ENCODE measurements around the gene CDHR5. TPM values are rescaled to one million over a fixed set of nuclear protein-coding genes. Genes with fewer than 3 reads are reported as not detected.
A peak's percentile ranks its signal among the peaks of the same experiment; 100 is the strongest.

The CDHR5 gene
- total RNA-seq, 1 donor, result not detected

DNA sequence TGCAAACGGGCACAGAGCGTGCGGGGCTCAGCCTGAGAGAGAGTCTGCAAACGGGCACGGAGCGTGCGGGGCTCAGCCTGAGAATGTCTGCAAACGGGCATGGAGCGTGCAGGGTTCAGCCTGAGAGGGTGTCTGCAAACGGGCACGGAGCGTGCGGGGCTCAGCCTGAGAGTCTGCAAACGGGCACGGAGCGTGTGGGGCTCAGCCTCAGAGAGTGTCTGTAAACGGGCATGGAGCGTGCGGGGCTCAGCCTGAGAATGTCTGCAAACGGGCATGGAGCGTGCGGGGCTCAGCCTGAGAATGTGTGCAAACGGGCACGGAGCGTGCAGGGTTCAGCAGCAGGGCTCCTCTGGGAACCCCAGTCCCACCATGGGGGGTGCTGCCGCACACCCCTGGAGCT is 35.0 kb downstream of the CDHR5 start:
- H4K20me1 ChIP-seq (ENCODE audit: insufficient read depth, low read length), result peaks cover 41% of the 10 kb centered on the region
- peaks cover 66% of the 10 kb centered on the region for H3K36me3 ChIP-seq (ENCODE audit: insufficient read depth, low read length)
- H3K27me3 ChIP-seq (ENCODE audit: insufficient read depth, low read length), result no peaks in the 10 kb centered on the region
- H3K4me3 ChIP-seq (ENCODE audit: insufficient read depth, low read length), result no peak overlapping the region
- H3K4me1 ChIP-seq (ENCODE audit: insufficient read depth, low read length), result peaks cover 9% of the 10 kb centered on the region
- no peak overlapping the region for H2AFZ ChIP-seq (ENCODE audit: low read length)
- TF ChIP-seq, protein P1, sequence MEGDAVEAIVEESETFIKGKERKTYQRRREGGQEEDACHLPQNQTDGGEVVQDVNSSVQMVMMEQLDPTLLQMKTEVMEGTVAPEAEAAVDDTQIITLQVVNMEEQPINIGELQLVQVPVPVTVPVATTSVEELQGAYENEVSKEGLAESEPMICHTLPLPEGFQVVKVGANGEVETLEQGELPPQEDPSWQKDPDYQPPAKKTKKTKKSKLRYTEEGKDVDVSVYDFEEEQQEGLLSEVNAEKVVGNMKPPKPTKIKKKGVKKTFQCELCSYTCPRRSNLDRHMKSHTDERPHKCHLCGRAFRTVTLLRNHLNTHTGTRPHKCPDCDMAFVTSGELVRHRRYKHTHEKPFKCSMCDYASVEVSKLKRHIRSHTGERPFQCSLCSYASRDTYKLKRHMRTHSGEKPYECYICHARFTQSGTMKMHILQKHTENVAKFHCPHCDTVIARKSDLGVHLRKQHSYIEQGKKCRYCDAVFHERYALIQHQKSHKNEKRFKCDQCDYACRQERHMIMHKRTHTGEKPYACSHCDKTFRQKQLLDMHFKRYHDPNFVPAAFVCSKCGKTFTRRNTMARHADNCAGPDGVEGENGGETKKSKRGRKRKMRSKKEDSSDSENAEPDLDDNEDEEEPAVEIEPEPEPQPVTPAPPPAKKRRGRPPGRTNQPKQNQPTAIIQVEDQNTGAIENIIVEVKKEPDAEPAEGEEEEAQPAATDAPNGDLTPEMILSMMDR (IDR thresholded peaks at IDR 0.05; ENCODE audit: extremely low read depth, low read depth, low read length), result no peak
- no peak overlapping the region for H3K27ac ChIP-seq (ENCODE audit: low read depth, low read length)
- peaks cover 71% of the 10 kb centered on the region for H3K79me2 ChIP-seq (ENCODE audit: insufficient read depth, low read length)
- no peaks in the 10 kb centered on the region for H3K9me3 ChIP-seq (ENCODE audit: low read depth, low read length)
- no peak for DNase-seq (ENCODE audit: insufficient read length, low spot score, missing footprints)
- H3K4me2 ChIP-seq (ENCODE audit: insufficient read depth, low read length), result no peak overlapping the region

DNA sequence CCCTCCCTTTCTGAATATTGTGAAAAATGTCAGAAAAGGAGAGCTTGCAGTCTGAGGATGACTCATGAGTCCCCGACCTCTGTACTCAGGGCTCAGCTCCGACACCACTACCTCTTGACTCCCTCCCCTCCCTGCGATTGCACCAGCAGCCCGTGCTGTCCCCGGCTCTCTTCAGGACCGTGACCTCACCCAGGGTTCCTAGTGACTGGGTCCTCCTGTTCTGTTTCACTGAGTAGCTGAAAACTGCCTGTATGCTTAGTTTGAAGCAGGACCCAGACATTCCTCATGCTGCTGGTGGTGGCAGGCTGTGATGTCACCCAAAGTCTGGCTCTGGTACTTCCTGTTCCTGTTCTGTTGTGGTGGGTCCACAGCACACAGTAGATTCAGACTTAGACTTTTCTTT is 36.8 kb downstream of the CDHR5 start:
- Histone ChIP-seq H3K79me2 (ENCODE audit: insufficient read depth, low read length) (peaks cover 73% of the 10 kb centered on the region), H3K4me1 (ENCODE audit: insufficient read depth, low read length) (peaks cover 9% of the 10 kb centered on the region), H2AFZ (ENCODE audit: low read length) (no peak overlapping the region), H3K27ac (ENCODE audit: low read depth, low read length) (peak overlapping the region; percentile 57), H4K20me1 (ENCODE audit: insufficient read depth, low read length) (peaks cover 54% of the 10 kb centered on the region), H3K4me3 (ENCODE audit: insufficient read depth, low read length) (no peak overlapping the region), H3K4me2 (ENCODE audit: insufficient read depth, low read length) (no peak overlapping the region), H3K36me3 (ENCODE audit: insufficient read depth, low read length) (peaks cover 63% of the 10 kb centered on the region), H3K27me3 (ENCODE audit: insufficient read depth, low read length) (no peaks in the 10 kb centered on the region), H3K9me3 (ENCODE audit: low read depth, low read length) (no peaks in the 10 kb centered on the region)
- TF ChIP-seq, protein P1 (IDR thresholded peaks at IDR 0.05; ENCODE audit: extremely low read depth, low read depth, low read length), result no peak
- peak; percentile 95 for DNase-seq (ENCODE audit: insufficient read length, low spot score, missing footprints)

DNA sequence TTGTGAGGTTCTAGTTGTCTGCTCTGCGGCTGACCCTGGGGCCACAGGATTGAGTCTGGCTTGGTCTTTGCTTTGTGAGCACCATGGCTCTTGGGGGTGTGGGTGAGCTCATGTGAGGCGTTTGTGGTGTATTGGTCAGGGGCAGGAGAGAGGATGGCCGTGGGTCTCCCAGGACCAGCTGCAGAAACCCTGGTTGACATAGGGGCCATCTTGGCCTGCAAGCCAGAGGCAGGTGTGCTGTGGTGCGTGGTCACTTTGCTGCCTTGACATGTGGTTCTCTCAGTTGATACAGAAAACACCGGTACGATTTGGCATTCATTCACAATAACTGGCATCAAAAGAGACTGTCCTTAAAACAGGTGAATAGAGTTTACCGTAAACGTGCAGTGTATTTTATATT is 37.2 kb downstream of the CDHR5 start:
- Histone ChIP-seq H2AFZ (ENCODE audit: low read length) (no peak overlapping the region), H3K9me3 (ENCODE audit: low read depth, low read length) (no peaks in the 10 kb centered on the region), H3K79me2 (ENCODE audit: insufficient read depth, low read length) (peaks cover 74% of the 10 kb centered on the region), H3K4me1 (ENCODE audit: insufficient read depth, low read length) (peaks cover 9% of the 10 kb centered on the region), H3K4me2 (ENCODE audit: insufficient read depth, low read length) (no peak overlapping the region), H3K4me3 (ENCODE audit: insufficient read depth, low read length) (no peak overlapping the region), H3K27me3 (ENCODE audit: insufficient read depth, low read length) (no peaks in the 10 kb centered on the region), H3K27ac (ENCODE audit: low read depth, low read length) (peak overlapping the region; percentile 25), H3K36me3 (ENCODE audit: insufficient read depth, low read length) (peaks cover 60% of the 10 kb centered on the region), H4K20me1 (ENCODE audit: insufficient read depth, low read length) (peaks cover 54% of the 10 kb centered on the region)
- TF ChIP-seq, protein P1 (IDR thresholded peaks at IDR 0.05; ENCODE audit: extremely low read depth, low read depth, low read length), result no peak
- no peak for DNase-seq (ENCODE audit: insufficient read length, low spot score, missing footprints)

DNA sequence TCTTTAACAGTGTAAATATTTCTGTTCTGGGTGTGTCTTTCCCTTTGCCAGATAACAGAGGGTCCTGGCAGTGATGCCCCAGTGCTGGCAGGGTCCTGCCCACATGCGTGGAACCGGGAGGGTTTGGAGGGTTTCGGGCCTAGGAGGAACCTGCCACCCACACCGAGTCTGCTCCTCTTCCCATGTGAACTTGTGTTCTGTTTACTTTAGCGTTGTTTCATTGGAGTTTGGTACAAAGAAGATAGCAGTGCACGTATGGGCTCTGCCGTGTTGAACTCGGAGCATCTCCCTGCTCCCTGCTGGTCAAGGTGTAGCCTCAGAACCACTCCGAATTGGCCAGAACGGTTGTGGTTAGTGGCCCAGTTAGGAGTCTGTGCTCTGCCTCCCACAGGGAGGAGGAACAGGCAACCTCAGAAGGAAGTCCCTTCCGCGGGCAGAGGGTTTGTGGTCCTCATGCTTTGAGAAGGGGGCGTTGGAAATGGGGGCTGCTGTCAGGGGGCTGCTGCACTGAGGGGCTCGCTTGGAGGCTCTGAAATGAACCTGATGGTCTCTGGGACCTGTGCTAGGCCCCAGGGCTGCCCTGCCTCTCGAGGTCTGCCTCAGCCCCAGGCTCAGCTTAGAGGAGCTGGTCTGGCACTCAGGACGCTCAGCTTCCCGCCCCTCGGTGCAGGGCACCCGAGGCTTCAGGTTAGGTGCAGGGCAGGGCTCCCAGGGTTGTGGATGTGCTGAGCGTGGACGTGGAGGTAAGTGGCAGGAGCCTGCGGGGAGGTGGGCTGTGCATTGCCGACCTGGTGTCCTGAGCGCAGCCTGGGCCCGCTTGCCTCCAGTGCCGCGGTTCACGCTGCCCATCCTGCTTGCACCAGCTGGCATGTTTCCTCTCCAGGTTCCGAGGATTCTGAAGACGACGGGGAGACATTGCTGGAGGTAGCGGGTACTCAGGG is 38.1 kb downstream of the CDHR5 start:
- Histone ChIP-seq H3K36me3 (ENCODE audit: insufficient read depth, low read length) (peaks cover 54% of the 10 kb centered on the region), H3K27ac (ENCODE audit: low read depth, low read length) (no peak overlapping the region), H3K27me3 (ENCODE audit: insufficient read depth, low read length) (no peaks in the 10 kb centered on the region), H3K9me3 (ENCODE audit: low read depth, low read length) (no peaks in the 10 kb centered on the region), H3K4me3 (ENCODE audit: insufficient read depth, low read length) (no peak overlapping the region), H3K4me2 (ENCODE audit: insufficient read depth, low read length) (no peak overlapping the region), H2AFZ (ENCODE audit: low read length) (no peak overlapping the region), H3K4me1 (ENCODE audit: insufficient read depth, low read length) (peaks cover 9% of the 10 kb centered on the region), H3K79me2 (ENCODE audit: insufficient read depth, low read length) (peaks cover 78% of the 10 kb centered on the region), H4K20me1 (ENCODE audit: insufficient read depth, low read length) (peaks cover 57% of the 10 kb centered on the region)
- TF ChIP-seq, protein P1 (IDR thresholded peaks at IDR 0.05; ENCODE audit: extremely low read depth, low read depth, low read length), result no peak
- no peak for DNase-seq (ENCODE audit: insufficient read length, low spot score, missing footprints)

All from osteoblast (primary cell).